CD4-positive, CD25-positive, alpha-beta regulatory T cell (primary cell): ENCODE results near the gene PMS1. TPM values are rescaled to one million over a fixed set of nuclear protein-coding genes. Genes with fewer than 3 reads are reported as not detected.
A peak's percentile ranks its signal among the peaks of the same experiment; 100 is the strongest.

ENCODE experiments used
- ATAC-seq, 2 donors: fragments of 150-1000 bp; cut with Tn5 transposase; one replicate each; pipeline ENCODE4 v1.10.0; 2021; ENCODE audit warnings: low read depth in 2 of 2, moderate number of reproducible peaks in 2 of 2, moderate library complexity in 1 of 2
- DNase-seq, 3 donors: peaks; one replicate each; pipeline versions ENCODE4 v3.0.0 to v3.0.0-alpha.2; 2012 to 2022; ENCODE audit warnings: mixed read lengths in 1 of 3
- H3K27ac ChIP-seq: one replicate; pipeline ENCODE4 v1.7.0; 2013; ENCODE audit warnings: mild to moderate bottlenecking, low read length; ENCODE audit not compliant: insufficient read depth, poor library complexity, severe bottlenecking
- H3K27me3 ChIP-seq: one replicate; pipeline ENCODE4 v1.7.0; 2013; ENCODE audit warnings: low read length; ENCODE audit not compliant: control insufficient read depth, insufficient read depth
- H3K36me3 ChIP-seq: one replicate; pipeline ENCODE4 v1.7.0; 2013; ENCODE audit warnings: mild to moderate bottlenecking, low read length, moderate library complexity; ENCODE audit not compliant: control insufficient read depth, insufficient read depth
- H3K4me1 ChIP-seq: 2 replicates; pipeline ENCODE4 v1.7.0; 2013; ENCODE audit warnings: mild to moderate bottlenecking, low read length; ENCODE audit not compliant: insufficient read depth, control insufficient read depth, poor library complexity, severe bottlenecking
- H3K4me3 ChIP-seq: one replicate; pipeline ENCODE4 v1.7.0; 2013; ENCODE audit warnings: low read depth, mild to moderate bottlenecking, low read length, moderate library complexity
- H3K9me3 ChIP-seq, 2 experiments: 1 replicate in 1 of 2; 2 replicates in 1 of 2; pipeline ENCODE4 v1.7.0; 2013; ENCODE audit warnings: low read length in 2 of 2, mild to moderate bottlenecking in 1 of 2, moderate library complexity in 1 of 2; ENCODE audit not compliant: control insufficient read depth in 2 of 2
- H3K27ac Mint-ChIP-seq, 3 donors: one replicate each; pipeline ENCODE4 v1.8.0; 2020 to 2022; ENCODE audit warnings: mild to moderate bottlenecking in 3 of 3, mixed read lengths in 3 of 3, moderate library complexity in 2 of 3
- H3K27me3 Mint-ChIP-seq: one replicate; pipeline ENCODE4 v1.8.0; 2022; ENCODE audit warnings: mild to moderate bottlenecking, mixed read lengths
- H3K36me3 Mint-ChIP-seq: one replicate; pipeline ENCODE4 v1.8.0; 2020; ENCODE audit warnings: mixed read lengths
- H3K4me1 Mint-ChIP-seq, 4 donors: one replicate each; pipeline ENCODE4 v1.8.0; 2020 to 2022; ENCODE audit warnings: mixed read lengths in 4 of 4, mild to moderate bottlenecking in 1 of 4
- H3K4me3 Mint-ChIP-seq, 4 donors: one replicate each; pipeline ENCODE4 v1.8.0; 2020 to 2022; ENCODE audit warnings: mild to moderate bottlenecking in 4 of 4, mixed read lengths in 4 of 4, moderate library complexity in 3 of 4
- H3K9me3 Mint-ChIP-seq, 7 donors: one replicate each; pipeline ENCODE4 v1.8.0; 2020 to 2022; ENCODE audit warnings: mixed read lengths in 7 of 7, mild to moderate bottlenecking in 3 of 7, moderate library complexity in 2 of 7
- polyA plus RNA-seq, 4 donors: library from polyadenylated mRNA; unstranded; fragments of 300-500 nt; fragmentation: Illumina TruSeq; gene quantifications; one replicate each; pipeline ENCODE4 v1.2.3, GENCODE V29; 2021
- total RNA-seq: library from RNA; stranded (reverse); gene quantifications from one replicate; pipeline ENCODE4 v1.2.3, GENCODE V29; 2022

The PMS1 gene
- total and polyA plus RNA-seq, 5 donors from 2014 or later, result 10.1 to 24.3 (median 10.9) TPM

DNA sequence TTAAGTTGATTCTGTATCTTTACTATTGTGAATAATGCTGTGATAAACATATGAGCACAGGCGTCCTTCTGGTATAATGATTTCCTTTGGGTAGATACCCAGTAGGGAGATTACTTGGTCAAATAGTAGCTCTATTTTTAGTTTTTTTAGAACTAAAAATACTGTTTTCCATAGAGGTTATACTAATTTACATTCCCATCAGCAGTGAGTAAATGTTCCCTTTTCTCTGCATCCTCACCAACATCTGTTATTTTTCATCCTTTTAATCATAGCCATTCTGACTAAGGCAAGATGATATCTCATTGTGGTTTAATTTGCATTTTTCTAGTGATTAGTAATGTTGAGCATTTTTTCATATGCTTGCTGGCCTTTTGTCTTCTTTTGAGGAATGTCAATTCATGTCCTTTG lies 35.1 kb downstream of the PMS1 start:
- Mint-ChIP-seq H3K27ac (no peak overlapping the region), H3K4me1 (peaks cover 2 to 11% (median 6%) of the 10 kb centered on the region in 4 donors)

DNA sequence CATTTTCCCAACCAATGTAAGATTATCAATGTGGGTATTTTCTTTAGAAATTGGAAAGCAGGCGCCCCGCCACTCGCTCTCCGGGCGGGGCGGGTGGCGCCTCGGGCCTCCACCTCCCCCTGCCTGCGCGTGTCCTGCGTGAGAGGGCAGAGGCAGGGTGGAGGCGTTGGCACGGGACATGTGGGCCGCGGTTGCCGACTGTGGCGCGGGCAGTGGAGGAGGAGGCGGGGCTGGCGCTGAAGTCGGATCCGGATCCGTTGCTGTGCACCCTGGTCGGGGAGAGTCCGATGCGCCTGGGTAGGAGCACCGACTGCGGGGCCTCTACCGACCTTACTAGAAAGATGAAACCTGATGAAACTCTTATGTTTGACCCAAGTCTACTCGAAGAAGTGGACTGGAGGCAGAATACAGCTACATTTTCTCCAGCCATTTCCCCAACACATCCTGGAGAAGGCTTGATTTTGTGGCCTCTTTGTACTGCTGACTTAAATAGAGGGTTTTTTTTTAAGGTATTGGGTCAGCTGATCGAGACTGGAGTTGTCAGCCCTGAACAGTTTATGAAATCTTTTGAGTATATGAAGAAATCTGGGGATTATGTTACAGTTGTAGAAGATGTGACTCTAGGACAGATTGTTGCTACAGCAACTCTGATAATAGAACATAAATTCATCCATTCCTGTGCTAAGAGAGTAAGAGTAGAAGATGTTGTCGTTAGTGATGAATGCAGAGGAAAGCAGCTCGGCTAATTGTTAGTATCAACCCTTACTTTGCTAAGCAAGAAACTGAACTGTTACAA lies 37.9 kb downstream of the PMS1 start:
- Histone ChIP-seq H3K4me3 (no peak overlapping the region), H3K36me3 (peaks cover 3% of the 10 kb centered on the region), H3K27ac (no peak overlapping the region), H3K4me1 (no peaks in the 10 kb centered on the region), H3K9me3 (no peaks in the 10 kb centered on the region), H3K27me3 (no peaks in the 10 kb centered on the region)
- peak overlapping the region in 1 of 3 donors; percentile 26 for H3K27ac Mint-ChIP-seq
- peaks cover 4 to 11% (median 6%) of the 10 kb centered on the region in 4 donors for H3K4me1 Mint-ChIP-seq
- no peak overlapping the region for H3K4me3 Mint-ChIP-seq
- H3K9me3 Mint-ChIP-seq, result peaks cover 0 to 3% (median 0%) of the 10 kb centered on the region in 7 donors
- ATAC-seq, result no peak
- DNase-seq, result no peak
- H3K27me3 Mint-ChIP-seq, result no peaks in the 10 kb centered on the region
- peaks cover 31% of the 10 kb centered on the region for H3K36me3 Mint-ChIP-seq

More for the DNA sequence above, 35.1 kb downstream of the PMS1 start:
- no peak overlapping the region for H3K4me3 Mint-ChIP-seq
- Histone ChIP-seq H3K36me3 (peaks cover 3% of the 10 kb centered on the region), H3K9me3 (no peaks in the 10 kb centered on the region), H3K4me3 (no peak overlapping the region), H3K27ac (no peak overlapping the region), H3K4me1 (no peaks in the 10 kb centered on the region), H3K27me3 (no peaks in the 10 kb centered on the region)
- no peaks in the 10 kb centered on the region for H3K27me3 Mint-ChIP-seq
- peaks cover 44% of the 10 kb centered on the region for H3K36me3 Mint-ChIP-seq
- no peak for ATAC-seq
- peaks cover 0 to 3% (median 0%) of the 10 kb centered on the region in 7 donors for H3K9me3 Mint-ChIP-seq
- no peak for DNase-seq

DNA sequence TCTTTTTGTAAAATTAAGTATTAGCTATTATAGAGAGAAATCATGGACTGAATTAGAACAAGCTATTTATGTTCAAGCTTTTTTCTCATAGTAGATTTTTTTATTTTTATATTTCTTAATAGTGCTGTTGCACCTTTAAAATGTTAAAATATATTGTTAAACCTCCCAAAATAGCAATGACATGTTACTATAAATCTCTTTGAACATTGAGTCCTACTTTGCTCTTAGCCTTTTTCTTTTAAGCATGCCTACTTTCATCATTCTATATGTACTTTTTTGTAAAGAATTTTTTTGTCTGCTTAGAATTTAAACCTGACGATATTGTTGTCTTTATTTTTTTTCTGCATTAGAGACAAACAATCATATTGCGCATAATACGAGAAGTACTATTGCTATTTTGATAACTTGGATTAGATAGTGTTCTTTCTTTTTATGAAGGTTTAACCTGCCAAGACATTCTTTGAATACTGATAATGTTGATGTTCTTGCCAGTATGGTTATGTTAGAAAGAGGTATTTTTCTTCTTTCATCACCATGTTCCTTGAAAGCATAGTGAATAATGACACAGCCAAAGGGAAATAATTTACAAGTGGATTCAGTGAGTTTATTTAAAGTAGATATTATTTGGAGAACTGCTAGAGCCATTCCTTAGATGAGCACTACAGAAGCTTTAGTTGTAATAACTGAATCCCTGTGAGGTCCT lies 40.6 kb downstream of the PMS1 start:
- no peak for ATAC-seq
- H3K4me3 ChIP-seq, result no peak overlapping the region

DNA sequence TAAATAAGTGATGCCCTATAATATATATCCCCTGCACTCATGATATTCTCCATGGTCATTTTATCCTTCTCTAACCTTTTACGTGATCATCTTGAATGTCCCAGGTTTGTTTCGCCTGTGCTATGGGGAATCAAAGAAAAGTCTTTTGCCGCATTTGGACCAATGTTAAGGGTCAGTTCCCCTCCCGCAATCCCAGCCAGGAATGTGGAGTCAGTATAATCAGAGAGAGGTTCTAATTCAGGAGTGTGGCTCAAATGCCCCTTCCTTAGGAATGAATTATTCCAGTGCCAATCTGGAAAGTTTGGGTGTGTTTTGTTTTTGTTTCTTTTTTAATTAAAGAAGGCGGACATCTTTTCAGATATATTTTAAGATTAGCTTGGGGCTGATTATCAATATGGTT lies 41.8 kb downstream of the PMS1 start:
- H3K9me3 Mint-ChIP-seq, result no peaks in the 10 kb centered on the region
- DNase-seq, result no peak
- no peak for ATAC-seq
- no peaks in the 10 kb centered on the region for H3K9me3 ChIP-seq
- no peak overlapping the region for H3K4me3 Mint-ChIP-seq
- H3K4me1 Mint-ChIP-seq, result peaks cover 0 to 4% (median 2%) of the 10 kb centered on the region in 4 donors
- no peak overlapping the region for H3K27ac Mint-ChIP-seq
- H3K36me3 ChIP-seq, result no peaks in the 10 kb centered on the region
- H3K27me3 ChIP-seq, result no peaks in the 10 kb centered on the region
- no peaks in the 10 kb centered on the region for H3K4me1 ChIP-seq
- peaks cover 28% of the 10 kb centered on the region for H3K36me3 Mint-ChIP-seq
- no peak overlapping the region for H3K4me3 ChIP-seq
- no peaks in the 10 kb centered on the region for H3K27me3 Mint-ChIP-seq
- H3K27ac ChIP-seq, result no peak overlapping the region

More for the DNA sequence above, 40.6 kb downstream of the PMS1 start:
- peaks cover 3% of the 10 kb centered on the region for H3K36me3 ChIP-seq
- Mint-ChIP-seq H3K27me3 (no peaks in the 10 kb centered on the region), H3K4me3 (no peak overlapping the region), H3K9me3 (no peaks in the 10 kb centered on the region), H3K36me3 (peaks cover 30% of the 10 kb centered on the region), H3K27ac (no peak overlapping the region), H3K4me1 (peaks cover 0 to 4% (median 3%) of the 10 kb centered on the region in 4 donors)
- H3K27ac ChIP-seq, result no peak overlapping the region
- no peaks in the 10 kb centered on the region for H3K27me3 ChIP-seq
- H3K4me1 ChIP-seq, result no peaks in the 10 kb centered on the region
- no peaks in the 10 kb centered on the region for H3K9me3 ChIP-seq
- DNase-seq, result no peak

DNA sequence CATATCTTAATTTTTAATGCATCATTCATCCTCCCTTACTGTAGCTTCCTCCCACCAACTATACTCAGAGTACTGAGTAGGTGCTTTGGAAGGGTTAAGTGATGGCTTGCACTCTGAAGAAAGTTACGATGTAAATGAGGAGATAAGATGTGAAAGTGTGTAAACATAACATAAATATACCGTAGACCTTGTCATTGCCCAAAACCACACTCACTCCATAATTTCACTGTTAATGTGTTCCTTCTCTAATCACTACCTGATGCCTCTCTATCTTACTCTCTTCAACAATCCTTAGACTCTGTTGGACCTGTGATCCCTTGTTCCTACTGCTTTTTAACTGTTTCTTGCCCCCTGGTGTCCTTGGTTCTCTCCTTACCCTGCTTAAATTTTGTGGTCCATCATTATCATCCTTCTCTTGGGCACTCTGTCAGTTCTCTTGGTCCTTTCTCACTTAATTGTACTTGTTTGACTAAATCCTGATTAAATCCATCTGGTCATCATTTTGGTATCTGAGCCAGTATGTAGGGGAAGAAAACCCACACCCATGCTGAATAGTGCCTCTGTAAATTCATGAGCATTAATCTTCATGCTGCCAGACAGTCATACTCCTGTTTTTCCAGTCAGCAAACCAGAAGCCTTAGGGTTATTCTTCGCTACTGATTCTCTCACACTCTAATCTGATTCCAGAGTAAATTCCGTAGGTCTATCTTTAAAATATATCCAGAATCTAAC lies 45.0 kb downstream of the PMS1 start:
- H3K9me3 ChIP-seq, result no peaks in the 10 kb centered on the region
- H3K9me3 Mint-ChIP-seq, result no peaks in the 10 kb centered on the region
- no peak for ATAC-seq
- no peaks in the 10 kb centered on the region for H3K27me3 ChIP-seq
- H3K4me3 Mint-ChIP-seq, result no peak overlapping the region
- H3K36me3 ChIP-seq, result peaks cover 7% of the 10 kb centered on the region
- no peak overlapping the region for H3K27ac ChIP-seq
- no peak for DNase-seq
- no peaks in the 10 kb centered on the region for H3K4me1 ChIP-seq
- no peaks in the 10 kb centered on the region for H3K27me3 Mint-ChIP-seq
- peaks cover 0 to 5% (median 3%) of the 10 kb centered on the region in 4 donors for H3K4me1 Mint-ChIP-seq
- peak overlapping the region in 1 of 3 donors; percentile 12 for H3K27ac Mint-ChIP-seq
- no peak overlapping the region for H3K4me3 ChIP-seq
- peaks cover 29% of the 10 kb centered on the region for H3K36me3 Mint-ChIP-seq

DNA sequence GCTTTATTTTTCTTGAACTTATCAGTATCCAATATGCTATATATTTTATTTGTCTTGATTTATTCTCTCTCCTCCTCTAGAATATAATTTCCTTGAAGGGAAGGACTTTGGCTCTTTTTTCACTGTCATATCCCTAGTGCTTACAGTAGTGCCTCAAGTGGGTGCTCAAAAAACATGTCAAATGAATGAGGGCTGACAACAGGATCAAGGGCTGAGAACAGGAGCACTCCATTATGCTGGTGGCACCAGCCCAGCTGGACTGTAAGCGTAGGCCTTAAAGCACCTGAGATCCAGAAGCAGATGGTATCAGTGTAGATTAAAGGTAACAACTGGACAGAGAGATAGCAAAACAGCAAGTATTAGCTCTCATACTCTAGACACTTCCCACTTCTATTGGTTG lies 46.3 kb downstream of the PMS1 start:
- DNase-seq (no peak), ATAC-seq (no peak)
- H3K4me1 Mint-ChIP-seq, result peaks cover 0 to 5% (median 3%) of the 10 kb centered on the region in 4 donors
- Histone ChIP-seq H3K9me3 (no peaks in the 10 kb centered on the region), H3K36me3 (peaks cover 7% of the 10 kb centered on the region), H3K27me3 (no peaks in the 10 kb centered on the region), H3K4me3 (no peak overlapping the region), H3K27ac (no peak overlapping the region), H3K4me1 (no peaks in the 10 kb centered on the region)
- H3K4me3 Mint-ChIP-seq, result no peak overlapping the region
- H3K27ac Mint-ChIP-seq, result no peak overlapping the region
- H3K9me3 Mint-ChIP-seq, result no peaks in the 10 kb centered on the region
- H3K27me3 Mint-ChIP-seq, result no peaks in the 10 kb centered on the region
- H3K36me3 Mint-ChIP-seq, result peaks cover 29% of the 10 kb centered on the region

DNA sequence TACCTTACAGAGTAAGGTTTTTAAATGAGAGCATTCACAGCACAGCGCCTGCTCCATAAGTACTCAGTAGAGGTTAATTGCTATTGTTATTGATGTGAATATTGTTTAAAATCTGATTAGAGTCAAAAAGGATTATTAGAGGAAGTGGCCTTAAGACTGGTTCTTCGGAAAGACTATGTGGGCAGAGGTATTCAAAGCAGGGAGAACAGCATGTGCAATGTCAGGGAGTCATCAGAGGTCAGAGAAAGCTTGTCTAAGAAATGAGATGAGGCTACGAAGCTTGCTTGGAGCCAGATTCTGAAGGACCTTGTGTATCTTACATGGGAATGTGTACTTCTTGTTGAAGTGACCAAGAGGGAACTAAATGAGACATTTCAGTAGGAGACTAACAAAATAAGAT lies 49.8 kb downstream of the PMS1 start:
- Mint-ChIP-seq H3K36me3 (peaks cover 34% of the 10 kb centered on the region), H3K4me1 (peaks cover 0 to 8% (median 3%) of the 10 kb centered on the region in 4 donors), H3K4me3 (no peak overlapping the region), H3K27ac (no peak overlapping the region), H3K9me3 (no peaks in the 10 kb centered on the region), H3K27me3 (no peaks in the 10 kb centered on the region)
- Histone ChIP-seq H3K27me3 (no peaks in the 10 kb centered on the region), H3K9me3 (no peaks in the 10 kb centered on the region), H3K4me3 (no peak overlapping the region), H3K36me3 (peaks cover 9% of the 10 kb centered on the region), H3K4me1 (no peaks in the 10 kb centered on the region), H3K27ac (no peak overlapping the region)
- DNase-seq (no peak), ATAC-seq (no peak)
